H1 (cell line): ENCODE measurements around the gene ARHGAP24. TPM values are rescaled to one million over a fixed set of nuclear protein-coding genes. Genes with fewer than 3 reads are reported as not detected.

ENCODE experiments used
- CTCF ChIA-PET: fragments of 300-600 bp; sonication (Branson Sonifier 250); formaldehyde crosslinking; loops from one replicate; lab custom pipeline; 2021; ENCODE audit not compliant: partially characterized antibody; lab: Charles Lee
- POLR2A ChIA-PET: fragments of 300-600 bp; sonication (Branson Sonifier 250); formaldehyde crosslinking; loops from one replicate; lab custom pipeline; 2021; ENCODE audit warnings: inconsistent platforms; ENCODE audit not compliant: partially characterized antibody; lab: Charles Lee
- DNase-seq, 2 experiments: peaks; one replicate each; pipeline versions ENCODE4 v3.0.0 to v3.0.0-alpha.2; 2010 to 2022; ENCODE audit warnings: low spot score in 2 of 2, low read depth in 1 of 2, mixed read lengths in 1 of 2
- FAIRE-seq: peaks from 2 replicates; lab custom pipeline; 2011; peaks lifted over from hg19 to GRCh38; lab: Jason Lieb, UNC
- H2AFZ ChIP-seq: 2 replicates; pipeline ENCODE4 v1.8.1; 2012; ENCODE audit warnings: low read length, inconsistent platforms
- H2AK5ac ChIP-seq: 2 replicates; pipeline ENCODE4 v1.6.1; 2013; ENCODE audit warnings: low read depth, low read length
- H2BK120ac ChIP-seq: replicated peaks from 2 replicates; pipeline ENCODE3; 2013; ENCODE audit warnings: low read depth, low read length, inconsistent platforms
- H2BK12ac ChIP-seq: 2 replicates; pipeline ENCODE4 v1.6.1; 2013; ENCODE audit warnings: low read depth, low read length
- H2BK15ac ChIP-seq: 2 replicates; pipeline ENCODE4 v1.6.1; 2013; ENCODE audit warnings: low read length
- H2BK20ac ChIP-seq: 2 replicates; pipeline ENCODE4 v1.6.1; 2013; ENCODE audit warnings: low read length
- H2BK5ac ChIP-seq: 2 replicates; pipeline ENCODE4 v1.6.1; 2013; ENCODE audit warnings: low read depth, low read length
- H3K14ac ChIP-seq: 2 replicates; pipeline ENCODE4 v1.6.1; 2013; ENCODE audit warnings: inconsistent platforms; ENCODE audit not compliant: insufficient read length
- H3K18ac ChIP-seq: 2 replicates; pipeline ENCODE4 v1.6.1; 2013; ENCODE audit warnings: low read length; ENCODE audit errors: extremely low read depth
- H3K23ac ChIP-seq: 2 replicates; pipeline ENCODE4 v1.6.1; 2013; ENCODE audit warnings: inconsistent platforms; ENCODE audit not compliant: insufficient read length
- H3K23me2 ChIP-seq: 2 replicates; pipeline ENCODE4 v1.6.1; 2013; ENCODE audit warnings: low read depth, low read length
- H3K27ac ChIP-seq: 2 replicates; pipeline ENCODE4 v1.6.1; 2011; ENCODE audit warnings: low read depth, low read length, inconsistent platforms
- H3K27me3 ChIP-seq, 4 experiments: replicated peaks in 1 of 4; 1 replicate in 1 of 4; 2 replicates in 3 of 4; pipeline versions ENCODE4 v1.6.1 to v1.8.1; 2011 to 2013; ENCODE audit warnings: low read length in 3 of 4, mild to moderate bottlenecking in 3 of 4, inconsistent platforms in 2 of 4, mixed read lengths in 2 of 4, moderate library complexity in 1 of 4; ENCODE audit not compliant: control insufficient read depth in 3 of 4, insufficient read depth in 3 of 4; ENCODE audit errors: extremely low read depth in 1 of 4
- H3K36me3 ChIP-seq, 4 experiments: 2 replicates each; pipeline versions ENCODE4 v1.6.1 to v1.8.1; 2011 to 2013; ENCODE audit warnings: mild to moderate bottlenecking in 4 of 4, low read length in 3 of 4, moderate library complexity in 2 of 4, control low read depth in 1 of 4, inconsistent platforms in 1 of 4; ENCODE audit not compliant: insufficient read depth in 4 of 4, control insufficient read depth in 2 of 4
- H3K4ac ChIP-seq: replicated peaks from 2 replicates; pipeline ENCODE3; 2013; ENCODE audit warnings: low read length, low read depth, mixed read lengths, inconsistent platforms; ENCODE audit not compliant: insufficient read length
- H3K4me1 ChIP-seq, 4 experiments: replicated peaks in 1 of 4; 1 replicate in 1 of 4; 2 replicates in 3 of 4; pipeline versions ENCODE4 v1.6.1 to v1.8.1; 2011 to 2013; ENCODE audit warnings: low read length in 3 of 4, inconsistent platforms in 2 of 4, mixed read lengths in 1 of 4; ENCODE audit not compliant: insufficient read depth in 4 of 4, control insufficient read depth in 3 of 4
- H3K4me2 ChIP-seq, 2 experiments: 2 replicates each; pipeline versions ENCODE4 v1.6.1 to v1.8.1; 2011 to 2013; ENCODE audit warnings: low read depth in 2 of 2, low read length in 2 of 2, control low read depth in 1 of 2, inconsistent platforms in 1 of 2, mild to moderate bottlenecking in 1 of 2; ENCODE audit not compliant: insufficient read depth in 1 of 2
- H3K4me3 ChIP-seq, 4 experiments: fragments of 200-600, 300-600 bp in 1 of 4; sonication (generic), shearing (Covaris generic), sonication (Bioruptor Twin) in 1 of 4; 2 replicates each; pipeline versions ENCODE4 v1.5.1 to v1.8.1; 2011 to 2016; ENCODE audit warnings: low read length in 4 of 4, low read depth in 3 of 4, control low read depth in 2 of 4, inconsistent platforms in 2 of 4, mild to moderate bottlenecking in 2 of 4, mixed read lengths in 1 of 4, moderate library complexity in 1 of 4; ENCODE audit not compliant: insufficient read depth in 2 of 4; ENCODE audit errors: extremely low read depth in 1 of 4
- H3K56ac ChIP-seq: replicated peaks from 2 replicates; pipeline ENCODE3; 2013; ENCODE audit warnings: low read depth, mild to moderate bottlenecking, mixed read lengths, low read length, inconsistent platforms; ENCODE audit not compliant: insufficient read length
- H3K79me1 ChIP-seq: 2 replicates; pipeline ENCODE4 v1.6.1; 2013; ENCODE audit warnings: low read depth, low read length, control low read depth
- H3K79me2 ChIP-seq, 2 experiments: 2 replicates each; pipeline versions ENCODE4 v1.6.1 to v1.8.1; 2012 to 2013; ENCODE audit warnings: low read length in 2 of 2, mild to moderate bottlenecking in 2 of 2, inconsistent platforms in 1 of 2; ENCODE audit not compliant: insufficient read depth in 2 of 2, control insufficient read depth in 1 of 2
- H3K9ac ChIP-seq, 4 experiments: replicated peaks in 1 of 4; 1 replicate in 1 of 4; 2 replicates in 3 of 4; pipeline versions ENCODE4 v1.6.1 to v1.8.1; 2011 to 2013; ENCODE audit warnings: low read depth in 3 of 4, low read length in 3 of 4, control low read depth in 2 of 4, mild to moderate bottlenecking in 2 of 4, moderate library complexity in 2 of 4, inconsistent platforms in 1 of 4; ENCODE audit errors: extremely low read depth in 1 of 4
- H3K9me3 ChIP-seq, 2 experiments: 2 replicates each; pipeline versions ENCODE4 v1.6.1 to v1.8.1; 2012 to 2013; ENCODE audit warnings: mild to moderate bottlenecking in 2 of 2, moderate library complexity in 2 of 2, control low read depth in 1 of 2, inconsistent platforms in 1 of 2, low read depth in 1 of 2, low read length in 1 of 2, mixed read lengths in 1 of 2; ENCODE audit not compliant: insufficient read depth in 2 of 2
- H4K20me1 ChIP-seq, 2 experiments: replicated peaks in 1 of 2; 2 replicates each; pipeline versions ENCODE3 to v1.8.1; 2011 to 2013; ENCODE audit warnings: inconsistent platforms in 2 of 2, low read length in 2 of 2, mild to moderate bottlenecking in 1 of 2; ENCODE audit not compliant: insufficient read depth in 2 of 2, control insufficient read depth in 1 of 2
- H4K5ac ChIP-seq: 2 replicates; pipeline ENCODE4 v1.6.1; 2013; ENCODE audit warnings: low read length, low read depth, mixed read lengths, inconsistent platforms; ENCODE audit not compliant: insufficient read length
- H4K8ac ChIP-seq: 2 replicates; pipeline ENCODE4 v1.8.0; 2013; ENCODE audit warnings: mild to moderate bottlenecking, moderate library complexity, low read length, inconsistent platforms; ENCODE audit not compliant: insufficient read depth; ENCODE audit errors: extremely low read depth
- H4K91ac ChIP-seq: replicated peaks from 2 replicates; pipeline ENCODE3; 2013; ENCODE audit warnings: low read length, mixed read lengths, inconsistent platforms; ENCODE audit not compliant: insufficient read length
- ASH2L ChIP-seq: fragments of 200-600, 300-600 bp; sonication (generic); IDR thresholded peaks from one replicate; pipeline ENCODE4 v1.7.1; 2017; ENCODE audit warnings: low read length
- CEBPB ChIP-seq: IDR thresholded peaks from 2 replicates; pipeline ENCODE4 v1.6.1; 2012; ENCODE audit warnings: low read depth, low read length
- CREB1 ChIP-seq: IDR thresholded peaks from 2 replicates; pipeline ENCODE4 v1.6.1; 2012; ENCODE audit warnings: inconsistent platforms
- RBBP5 ChIP-seq: IDR thresholded peaks from 2 replicates; pipeline ENCODE4 v1.7.1; 2012; ENCODE audit warnings: low read depth, mild to moderate bottlenecking, inconsistent platforms, low read length, moderate library complexity, borderline replicate concordance
- TAF7 ChIP-seq: optimal IDR thresholded peaks from 2 replicates; pipeline ENCODE3; 2011; ENCODE audit warnings: low read depth, mild to moderate bottlenecking, inconsistent platforms, low read length, moderate library complexity, borderline replicate concordance
- ZNF274 ChIP-seq: IDR thresholded peaks from 2 replicates; pipeline ENCODE4 v1.7.0; 2012; ENCODE audit warnings: low read length, borderline replicate concordance; ENCODE audit errors: extremely low read depth
- WGBS, 2 experiments: shearing (Covaris generic) in 1 of 2; methylation state at CpG; one replicate each; pipeline versions ENCODE4 v1.1.6 to v1.1.7; 2013 to 2015; ENCODE audit warnings: low lambda C conversion rate in 2 of 2, mixed read lengths in 2 of 2, inconsistent platforms in 1 of 2, low coverage in 1 of 2, missing lambda C conversion rate in 1 of 2; ENCODE audit not compliant: insufficient replicate concordance in 2 of 2, insufficient coverage in 1 of 2, insufficient read length in 1 of 2; ENCODE audit errors: extremely low coverage in 1 of 2, missing lambda C conversion rate in 1 of 2; 5-methylcytosine and 5-hydroxymethylcytosine counted together
- polyA plus RNA-seq, 7 experiments: library from polyadenylated mRNA; depleted of rRNA in 3 of 7; stranded (reverse) in 5 of 7; unstranded in 2 of 7; fragments of >200 nt in 5 of 7; fragments of 200-250 nt in 2 of 7; gene quantifications; 1 replicate in 5 of 7; 2 replicates in 1 of 7; 4 replicates in 1 of 7; pipeline versions ENCODE4 v1.2.1 to v1.2.3, GENCODE V29; 2011 to 2013; ENCODE audit warnings: missing spikeins in 2 of 7, mixed read lengths in 2 of 7
- total RNA-seq: library from RNA; stranded (reverse); fragmentation: NEBNext Ultra II Directional; extraction: Animal tissue kit (Norgen Biotek cat#: 25700); gene quantifications from 2 replicates; pipeline ENCODE4 v1.2.1, GENCODE V29; 2021

ARHGAP24 gene
- total and polyA plus RNA-seq, 2 of the 8 experiments (the other 6 are each of a cell fraction or from before 2014, with no cell fraction given) = 0.08 to 0.50 TPM

GRCh38 chr4:85776096-85776495 is 301.1 kb downstream of the ARHGAP24 start:
- no peak for TF ChIP-seq TAF7
- TF ChIP-seq ZNF274 = no peak
- TF ChIP-seq ASH2L = no peak
- no peak for TF ChIP-seq CREB1
- TF ChIP-seq CEBPB = no peak
- no peak for TF ChIP-seq RBBP5
- TF ChIP-seq, all 59 proteins: peak for 0
- no peaks in the 10 kb centered on the region for H3K79me2 ChIP-seq
- no peak overlapping the region for H2AFZ ChIP-seq
- no peak overlapping the region for H3K4ac ChIP-seq
- H3K23me2 ChIP-seq = no peaks in the 10 kb centered on the region
- no peak overlapping the region for H3K23ac ChIP-seq
- H2BK120ac ChIP-seq = no peak overlapping the region
- H3K9ac ChIP-seq = no peak overlapping the region
- ChIA-PET CTCF (interaction anchor here (1.2 to 3.5 kb wide), 2 partner anchors 20 to 29 kb away, joined by 3 to 13 read pairs; no protein-coding TSS in a partner anchor), POLR2A (no interaction called here)
- no peak overlapping the region for H3K14ac ChIP-seq
- H2AK5ac ChIP-seq = no peak overlapping the region
- H3K4me3 ChIP-seq = no peak overlapping the region
- FAIRE-seq (no peak), DNase-seq (no peak)
- no peaks in the 10 kb centered on the region for H3K27me3 ChIP-seq
- H3K4me2 ChIP-seq = no peak overlapping the region
- H2BK5ac ChIP-seq = no peak overlapping the region
- H3K79me1 ChIP-seq = no peaks in the 10 kb centered on the region
- H2BK15ac ChIP-seq = no peak overlapping the region
- H3K56ac ChIP-seq = no peak overlapping the region
- no peaks in the 10 kb centered on the region for H4K20me1 ChIP-seq
- H4K5ac ChIP-seq = no peak overlapping the region
- H2BK20ac ChIP-seq = 0 out of 2 replicates have a peak overlapping the region, but pooled peaks have one; percentile 53
- H3K4me1 ChIP-seq = peaks cover 0 to 5% (median 0%) of the 10 kb centered on the region in 4 experiments; a peak in 2 of 7 replicates
- WGBS, 2 experiments = 94% methylated on average over 2 of the region's 2 CpGs; no CpG with 5 or more reads in 1 of the 2 experiments
- H2BK12ac ChIP-seq = no peak overlapping the region
- no peak overlapping the region for H4K8ac ChIP-seq
- H3K9me3 ChIP-seq = no peaks in the 10 kb centered on the region
- no peak overlapping the region for H3K18ac ChIP-seq
- H4K91ac ChIP-seq = no peak overlapping the region
- no peak overlapping the region for H3K27ac ChIP-seq
- no peaks in the 10 kb centered on the region for H3K36me3 ChIP-seq
